B cell (primary cell): ENCODE results near the gene CDC42SE2. TPM values are rescaled to one million over a fixed set of nuclear protein-coding genes. Genes with fewer than 3 reads are reported as not detected.

Source experiments
- ATAC-seq: fragments of 200-7000 bp; cut with Tn5 transposase; one replicate; pipeline ENCODE4 v1.10.0; 2021; ENCODE audit warnings: low read depth, mild to moderate bottlenecking, moderate number of reproducible peaks, moderate library complexity
- CTCF ChIA-PET: fragments of 350-600 bp; sonication (Branson Sonifier 250); formaldehyde crosslinking; loops from one replicate; lab custom pipeline; 2021; ENCODE audit warnings: antibody characterized with exemption, inconsistent platforms; lab: Charles Lee
- POLR2A ChIA-PET: fragments of 350-600 bp; sonication (Branson Sonifier 250); formaldehyde crosslinking; loops from one replicate; lab custom pipeline; 2021; ENCODE audit warnings: antibody characterized with exemption; lab: Charles Lee
- DNase-seq: peaks from one replicate; pipeline ENCODE4 v3.0.0; 2013
- H2AFZ ChIP-seq: 2 replicates; pipeline ENCODE4 v1.6.1; 2012; ENCODE audit warnings: mild to moderate bottlenecking, low read depth, low read length; ENCODE audit not compliant: insufficient read depth, poor library complexity, severe bottlenecking
- H3K27ac ChIP-seq, 2 donors: 1 replicate in 1 of 2; 2 replicates in 1 of 2; pipeline ENCODE4 v1.5.1; 2012 to 2013; ENCODE audit warnings: low read length in 2 of 2, mild to moderate bottlenecking in 2 of 2, moderate library complexity in 1 of 2
- H3K27me3 ChIP-seq, 4 experiments: fragments of 200-600 bp in 1 of 4; sonication (generic) in 1 of 4; replicated peaks in 1 of 4; 1 replicate in 2 of 4; 2 replicates in 2 of 4; pipeline versions ENCODE4 v1.6.1 to v1.7.0; 2013 to 2016; ENCODE audit warnings: low read length in 3 of 4, mild to moderate bottlenecking in 2 of 4, mixed read lengths in 1 of 4, moderate library complexity in 1 of 4; ENCODE audit not compliant: insufficient read depth in 4 of 4, control insufficient read depth in 3 of 4; ENCODE audit errors: control extremely low read depth in 1 of 4
- H3K36me3 ChIP-seq, 2 experiments: replicated peaks in 1 of 2; 1 replicate in 1 of 2; 2 replicates in 1 of 2; pipeline versions ENCODE4 v1.6.1 to v1.7.1; 2013; ENCODE audit warnings: low read length in 1 of 2; ENCODE audit not compliant: insufficient read depth in 2 of 2, control insufficient read depth in 1 of 2; ENCODE audit errors: control extremely low read depth in 1 of 2, extremely low read depth in 1 of 2
- H3K4me1 ChIP-seq, 2 donors: fragments of 200-600 bp in 1 of 2; sonication (generic) in 1 of 2; 1 replicate in 1 of 2; 2 replicates in 1 of 2; pipeline versions ENCODE4 v1.5.1 to v1.6.1; 2013 to 2017; ENCODE audit warnings: low read length in 2 of 2; ENCODE audit not compliant: control insufficient read depth in 2 of 2, insufficient read depth in 2 of 2
- H3K4me2 ChIP-seq: replicated peaks from 2 replicates; pipeline ENCODE3; 2012; ENCODE audit warnings: mild to moderate bottlenecking, low read depth, low read length; ENCODE audit not compliant: poor library complexity, severe bottlenecking
- H3K4me3 ChIP-seq, 5 experiments: fragments of 200-600 bp in 1 of 5; sonication (generic) in 1 of 5; 1 replicate in 3 of 5; 2 replicates in 2 of 5; pipeline versions ENCODE4 v1.5.1 to v1.7.0; 2011 to 2016; ENCODE audit warnings: low read length in 4 of 5, mild to moderate bottlenecking in 4 of 5, low read depth in 2 of 5, control low read depth in 1 of 5, moderate library complexity in 1 of 5; ENCODE audit not compliant: insufficient read depth in 1 of 5; ENCODE audit errors: control extremely low read depth in 1 of 5, extremely low read depth in 1 of 5
- H3K79me2 ChIP-seq: fragments of 200-600 bp; sonication (generic); one replicate; pipeline ENCODE4 v1.6.0; 2016; ENCODE audit warnings: low read length; ENCODE audit not compliant: control insufficient read depth, insufficient read depth
- H3K9ac ChIP-seq: fragments of 200-600 bp; sonication (generic); 2 replicates; pipeline ENCODE4 v1.6.1; 2017; ENCODE audit warnings: mild to moderate bottlenecking, low read length, moderate library complexity
- H3K9me3 ChIP-seq, 3 donors: one replicate each; pipeline versions ENCODE4 v1.6.1 to v1.7.1; 2013; ENCODE audit warnings: low read length in 2 of 3; ENCODE audit not compliant: control insufficient read depth in 2 of 3, insufficient read depth in 1 of 3; ENCODE audit errors: control extremely low read depth in 1 of 3
- H4K20me1 ChIP-seq: 2 replicates; pipeline ENCODE4 v1.6.0; 2012; ENCODE audit warnings: mild to moderate bottlenecking, low read length; ENCODE audit not compliant: insufficient read depth, control insufficient read depth, poor library complexity, severe bottlenecking
- H3K27ac Mint-ChIP-seq: one replicate; pipeline ENCODE4 v1.8.0; 2021; ENCODE audit warnings: mixed read lengths
- H3K27me3 Mint-ChIP-seq: one replicate; pipeline ENCODE4 v1.8.0; 2021; ENCODE audit warnings: mixed read lengths
- H3K4me1 Mint-ChIP-seq: one replicate; pipeline ENCODE4 v1.8.0; 2021; ENCODE audit warnings: mixed read lengths
- H3K4me3 Mint-ChIP-seq: one replicate; pipeline ENCODE4 v1.8.0; 2021; ENCODE audit warnings: mixed read lengths
- H3K9me3 Mint-ChIP-seq: one replicate; pipeline ENCODE4 v1.8.0; 2022; ENCODE audit warnings: mixed read lengths; ENCODE audit not compliant: insufficient read depth
- EZH2 ChIP-seq: IDR thresholded peaks from 2 replicates; pipeline ENCODE4 v1.6.1; 2012; ENCODE audit warnings: borderline replicate concordance, low read depth, mild to moderate bottlenecking, moderate library complexity, low read length; ENCODE audit not compliant: insufficient read depth, poor library complexity, severe bottlenecking
- WGBS: methylation state at CpG from one replicate; pipeline ENCODE4 v1.1.5; 2013; ENCODE audit warnings: missing lambda C conversion rate; ENCODE audit not compliant: insufficient coverage; 5-methylcytosine and 5-hydroxymethylcytosine counted together
- intact Hi-C: fragments of 100-400 bp; cut with micrococcal nuclease; formaldehyde crosslinking; loops from one replicate; pipeline ENCODE4 v1.10.0; 2022
- polyA plus RNA-seq: library from polyadenylated mRNA; depleted of rRNA; stranded (reverse); fragments of >200 nt; gene quantifications from 2 replicates; pipeline ENCODE4 v1.2.3, GENCODE V29; 2012
- total RNA-seq, 2 donors: library from RNA; stranded (reverse); fragments of 120-200 nt in 1 of 2; gene quantifications; 1 replicate in 1 of 2; 2 replicates in 1 of 2; pipeline versions ENCODE4 v1.2.3 to v1.2.4, GENCODE V29; 2013 to 2022
- TF ChIP-seq, protein P1 (sequence below): fragments of 200-600 bp; IDR thresholded peaks from one replicate; pipeline ENCODE4 v1.8.0; 2022; ENCODE audit warnings: antibody characterized with exemption, mild to moderate bottlenecking

The CDC42SE2 gene
- total and polyA plus RNA-seq, 2 donors (not counting 1 experiment from before 2014, with no cell fraction given), result 42.5 to 161 TPM

- Mint-ChIP-seq H3K27ac (no peak overlapping the region), H3K4me3 (no peak overlapping the region), H3K27me3 (no peaks in the 10 kb centered on the region), H3K4me1 (peaks cover 31% of the 10 kb centered on the region), H3K9me3 (no peaks in the 10 kb centered on the region)
- intact Hi-C loops, result loop anchor here (10.0 kb wide), 2 partner anchors 1074 to 1644 kb away; no protein-coding TSS in a partner anchor
- 100% methylated on average over 2 of the region's 7 CpGs for WGBS
- Histone ChIP-seq H3K36me3 (peaks cover 4 to 16% of the 10 kb centered on the region in 2 experiments), H3K9ac (no peak overlapping the region), H2AFZ (no peak overlapping the region), H3K4me2 (no peak overlapping the region), H3K4me3 (no peak overlapping the region), H3K4me1 (peaks cover 18% of the 10 kb centered on the region in 2 donors), H3K27ac (no peak overlapping the region), H3K27me3 (no peaks in the 10 kb centered on the region), H3K79me2 (no peaks in the 10 kb centered on the region), H3K9me3 (no peaks in the 10 kb centered on the region), H4K20me1 (no peaks in the 10 kb centered on the region)
- DNase-seq (no peak), ATAC-seq (no peak)
- TF ChIP-seq, protein P1, sequence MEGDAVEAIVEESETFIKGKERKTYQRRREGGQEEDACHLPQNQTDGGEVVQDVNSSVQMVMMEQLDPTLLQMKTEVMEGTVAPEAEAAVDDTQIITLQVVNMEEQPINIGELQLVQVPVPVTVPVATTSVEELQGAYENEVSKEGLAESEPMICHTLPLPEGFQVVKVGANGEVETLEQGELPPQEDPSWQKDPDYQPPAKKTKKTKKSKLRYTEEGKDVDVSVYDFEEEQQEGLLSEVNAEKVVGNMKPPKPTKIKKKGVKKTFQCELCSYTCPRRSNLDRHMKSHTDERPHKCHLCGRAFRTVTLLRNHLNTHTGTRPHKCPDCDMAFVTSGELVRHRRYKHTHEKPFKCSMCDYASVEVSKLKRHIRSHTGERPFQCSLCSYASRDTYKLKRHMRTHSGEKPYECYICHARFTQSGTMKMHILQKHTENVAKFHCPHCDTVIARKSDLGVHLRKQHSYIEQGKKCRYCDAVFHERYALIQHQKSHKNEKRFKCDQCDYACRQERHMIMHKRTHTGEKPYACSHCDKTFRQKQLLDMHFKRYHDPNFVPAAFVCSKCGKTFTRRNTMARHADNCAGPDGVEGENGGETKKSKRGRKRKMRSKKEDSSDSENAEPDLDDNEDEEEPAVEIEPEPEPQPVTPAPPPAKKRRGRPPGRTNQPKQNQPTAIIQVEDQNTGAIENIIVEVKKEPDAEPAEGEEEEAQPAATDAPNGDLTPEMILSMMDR, result no peak
- no peak for TF ChIP-seq EZH2
- POLR2A ChIA-PET, result no interaction called here
- CTCF ChIA-PET, result interaction anchor here (0.7 to 2.5 kb wide), 4 partner anchors 174 to 1309 kb away, joined by 3 to 18 read pairs (median 4); no protein-coding TSS in a partner anchor
Observed at GRCh38 chr5:131418846-131419245, 155.0 kb downstream of the CDC42SE2 start.

DNA sequence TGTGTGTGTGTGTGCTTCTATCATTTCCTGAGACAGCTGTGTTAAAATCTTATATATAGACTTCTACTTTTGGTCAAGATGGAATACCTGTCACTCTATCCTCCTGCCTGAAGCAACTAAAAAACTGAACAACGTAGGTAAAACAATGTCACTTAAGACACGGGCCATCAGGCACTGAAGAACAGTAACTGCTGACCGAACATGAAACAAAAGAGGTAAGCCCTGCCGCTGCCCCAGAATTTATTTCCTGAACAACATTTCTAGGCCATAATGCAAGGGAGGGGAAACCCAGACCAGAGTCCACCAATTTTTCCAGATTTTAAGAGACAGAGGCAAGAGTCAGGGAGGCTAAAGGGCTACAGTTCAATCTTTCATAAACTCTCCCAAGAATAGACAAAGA, 156.0 kb downstream of the CDC42SE2 start:
- H3K36me3 ChIP-seq, result peaks cover 6 to 22% of the 10 kb centered on the region in 2 experiments
- H3K4me1 ChIP-seq, result peaks cover 11% of the 10 kb centered on the region in 2 donors
- WGBS, result 73% methylated on average over 4 of the region's 4 CpGs
- Mint-ChIP-seq H3K4me1 (peaks cover 22% of the 10 kb centered on the region), H3K27ac (peak overlapping the region; percentile 68), H3K27me3 (no peaks in the 10 kb centered on the region), H3K9me3 (no peaks in the 10 kb centered on the region), H3K4me3 (no peak overlapping the region)
- no peak for DNase-seq
- H3K27me3 ChIP-seq, result no peaks in the 10 kb centered on the region
- intact Hi-C loops, result loop anchor here (5.0 to 10.0 kb wide), 3 partner anchors 642 to 1645 kb away; partner anchors contain the start of gene IL3
- no peaks in the 10 kb centered on the region for H3K9me3 ChIP-seq
- H3K4me3 ChIP-seq, result no peak overlapping the region
- TF ChIP-seq, protein P1, result no peak
- no peak for TF ChIP-seq EZH2
- H2AFZ ChIP-seq, result no peak overlapping the region
- CTCF ChIA-PET, result interaction anchor here (0.7 to 2.5 kb wide), 4 partner anchors 169 to 1310 kb away, joined by 3 to 18 read pairs (median 4); no protein-coding TSS in a partner anchor
- H3K79me2 ChIP-seq, result no peaks in the 10 kb centered on the region
- no peak overlapping the region for H3K27ac ChIP-seq
- no peak overlapping the region for H3K4me2 ChIP-seq
- POLR2A ChIA-PET, result no interaction called here
- H4K20me1 ChIP-seq, result no peaks in the 10 kb centered on the region
- ATAC-seq, result no peak
- no peak overlapping the region for H3K9ac ChIP-seq
